GM10266 (cell line): Measurements from ENCODE around the gene AGBL1.
A peak's percentile ranks its signal among the peaks of the same experiment; 100 is the strongest.

Source experiments
- DNase-seq: peaks from one replicate; pipeline ENCODE4 v3.0.0; 2012; ENCODE audit errors: extremely low spot score
- TF ChIP-seq, protein P1 (sequence below): IDR thresholded peaks from 2 replicates; pipeline ENCODE4 v1.5.1; 2012; ENCODE audit warnings: mild to moderate bottlenecking, low read depth; ENCODE audit not compliant: control insufficient read depth, insufficient read depth; ENCODE audit errors: missing control alignments

AGBL1 gene

DNA sequence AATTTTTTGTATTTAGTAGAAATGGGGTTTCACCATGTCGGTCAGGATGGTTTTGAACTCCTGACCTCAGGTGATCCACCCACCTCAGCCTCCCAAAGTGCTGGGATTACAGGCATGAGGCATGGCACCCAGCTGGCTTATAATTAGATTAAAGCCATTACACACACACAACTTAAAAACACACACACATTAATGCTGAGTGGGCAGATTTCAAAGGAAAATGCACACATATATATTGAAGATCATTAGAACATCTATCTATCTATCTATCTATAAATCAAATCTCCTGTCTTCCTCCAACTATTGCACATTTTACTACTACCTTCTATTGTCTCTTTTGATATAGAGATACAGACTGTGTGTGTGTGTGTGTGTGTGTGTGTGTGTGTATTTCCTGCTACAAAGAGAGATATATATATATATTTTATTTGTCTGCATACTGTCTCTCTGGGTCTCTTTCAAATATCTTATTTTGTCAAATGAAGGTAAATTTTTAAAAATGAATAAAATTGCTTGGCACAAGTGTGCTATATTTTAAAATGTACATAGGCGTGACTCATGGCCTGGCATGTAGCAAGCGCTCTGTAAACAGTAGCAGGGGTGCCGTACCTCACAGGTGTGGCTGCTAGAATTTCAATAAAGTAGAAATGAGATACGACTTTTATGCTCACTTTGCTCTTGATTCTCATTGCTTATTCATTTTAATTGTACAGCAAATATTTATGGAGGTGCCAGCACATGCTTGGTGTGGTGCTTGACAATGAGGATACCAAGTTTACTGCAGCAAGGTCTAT, 655.8 kb downstream of the AGBL1 start:
- no peak for DNase-seq
- TF ChIP-seq, protein P1, sequence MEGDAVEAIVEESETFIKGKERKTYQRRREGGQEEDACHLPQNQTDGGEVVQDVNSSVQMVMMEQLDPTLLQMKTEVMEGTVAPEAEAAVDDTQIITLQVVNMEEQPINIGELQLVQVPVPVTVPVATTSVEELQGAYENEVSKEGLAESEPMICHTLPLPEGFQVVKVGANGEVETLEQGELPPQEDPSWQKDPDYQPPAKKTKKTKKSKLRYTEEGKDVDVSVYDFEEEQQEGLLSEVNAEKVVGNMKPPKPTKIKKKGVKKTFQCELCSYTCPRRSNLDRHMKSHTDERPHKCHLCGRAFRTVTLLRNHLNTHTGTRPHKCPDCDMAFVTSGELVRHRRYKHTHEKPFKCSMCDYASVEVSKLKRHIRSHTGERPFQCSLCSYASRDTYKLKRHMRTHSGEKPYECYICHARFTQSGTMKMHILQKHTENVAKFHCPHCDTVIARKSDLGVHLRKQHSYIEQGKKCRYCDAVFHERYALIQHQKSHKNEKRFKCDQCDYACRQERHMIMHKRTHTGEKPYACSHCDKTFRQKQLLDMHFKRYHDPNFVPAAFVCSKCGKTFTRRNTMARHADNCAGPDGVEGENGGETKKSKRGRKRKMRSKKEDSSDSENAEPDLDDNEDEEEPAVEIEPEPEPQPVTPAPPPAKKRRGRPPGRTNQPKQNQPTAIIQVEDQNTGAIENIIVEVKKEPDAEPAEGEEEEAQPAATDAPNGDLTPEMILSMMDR, result no peak

DNA sequence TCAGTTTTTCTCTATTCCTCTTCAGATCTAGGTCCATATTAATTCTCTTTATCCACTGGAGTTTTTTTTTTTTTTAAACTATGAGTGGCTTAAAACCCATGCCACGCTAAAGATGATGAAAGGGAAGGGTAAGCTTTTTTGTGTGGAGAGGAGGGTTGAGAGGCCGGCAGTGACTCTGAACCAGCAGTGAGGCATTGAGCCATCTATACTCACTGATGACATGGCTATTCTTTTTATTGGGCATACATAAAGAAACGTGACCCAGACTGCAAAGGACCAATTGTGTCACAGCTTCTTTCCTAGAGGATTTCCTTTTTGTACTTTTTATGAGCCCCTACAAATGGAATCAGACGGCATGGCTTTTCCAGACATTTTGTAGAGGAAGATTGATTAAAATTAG, 662.2 kb downstream of the AGBL1 start:
- TF ChIP-seq, protein P1, result no peak
- no peak for DNase-seq

DNA sequence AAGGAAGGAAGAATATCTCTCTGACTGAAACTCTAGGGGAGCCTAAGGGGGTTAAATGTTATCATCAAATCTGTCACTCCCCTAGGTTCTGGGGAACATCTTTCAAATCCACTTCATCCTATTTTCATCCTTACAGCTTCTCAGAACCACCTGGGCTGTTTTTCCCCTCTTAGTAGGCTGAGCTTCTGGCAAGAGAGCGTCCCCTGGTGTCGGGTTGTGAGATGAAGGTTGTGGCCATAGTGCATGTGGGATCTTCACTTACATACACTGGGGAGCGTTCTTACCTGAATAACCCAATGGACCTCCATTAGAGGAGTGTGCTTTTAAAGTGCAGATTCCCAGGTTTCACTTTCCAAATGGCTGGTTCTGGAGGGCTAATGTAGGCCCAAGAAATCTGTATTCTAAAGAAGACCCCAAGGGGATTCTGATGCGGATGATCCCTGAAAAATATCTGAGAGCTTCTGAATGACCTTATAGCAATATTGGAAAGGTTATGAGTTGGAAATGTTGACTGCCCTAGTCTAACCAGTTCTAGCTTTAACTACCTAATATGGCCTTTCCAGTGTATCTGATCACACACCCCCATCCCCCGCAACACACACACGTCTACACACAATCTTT, 663.7 kb downstream of the AGBL1 start:
- TF ChIP-seq, protein P1, result peak; percentile 44
- no peak for DNase-seq

- TF ChIP-seq, protein P1, result no peak
- no peak for DNase-seq
Measured at GRCh38 chr15:86744198-86744780, 664.6 kb downstream of the AGBL1 start.

DNA sequence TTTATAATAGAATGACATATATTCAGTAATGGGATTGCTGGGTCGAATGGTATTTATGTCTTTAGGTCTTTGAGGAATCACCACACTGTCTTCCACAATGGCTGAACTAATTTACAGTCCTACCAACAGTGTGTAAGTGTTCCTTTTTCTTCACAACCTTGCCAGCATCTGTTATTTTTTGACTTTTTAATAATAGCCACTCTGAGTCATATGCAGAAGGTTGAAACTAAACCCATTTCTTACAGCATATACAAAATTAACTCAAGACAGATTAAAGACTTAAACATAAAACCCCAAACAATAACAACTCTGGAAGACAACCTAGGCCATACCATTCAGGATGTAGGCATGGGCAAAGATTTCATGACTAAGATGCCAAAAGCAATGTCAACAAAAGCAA, 671.4 kb downstream of the AGBL1 start:
- TF ChIP-seq, protein P1, result no peak
- no peak for DNase-seq

DNA sequence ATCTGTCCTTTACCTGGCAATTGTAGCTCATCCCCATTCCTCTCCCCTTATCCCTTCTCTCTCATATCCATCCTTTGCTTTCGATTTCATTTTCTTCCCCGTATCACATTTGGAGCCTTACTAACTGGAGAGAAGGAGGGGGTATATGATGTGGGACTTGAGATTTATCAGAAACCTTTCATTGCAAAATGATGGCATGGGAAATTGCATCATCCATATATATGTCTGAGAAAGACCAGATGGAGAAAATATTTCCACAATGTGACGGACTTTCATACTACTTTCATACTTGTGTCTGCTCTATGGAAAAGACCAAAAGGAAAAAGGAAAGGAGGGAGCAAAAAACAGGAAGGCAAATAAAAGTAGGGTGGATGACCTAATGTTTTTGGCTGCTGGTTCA, 675.2 kb downstream of the AGBL1 start:
- TF ChIP-seq, protein P1, result no peak
- DNase-seq, result no peak

DNA sequence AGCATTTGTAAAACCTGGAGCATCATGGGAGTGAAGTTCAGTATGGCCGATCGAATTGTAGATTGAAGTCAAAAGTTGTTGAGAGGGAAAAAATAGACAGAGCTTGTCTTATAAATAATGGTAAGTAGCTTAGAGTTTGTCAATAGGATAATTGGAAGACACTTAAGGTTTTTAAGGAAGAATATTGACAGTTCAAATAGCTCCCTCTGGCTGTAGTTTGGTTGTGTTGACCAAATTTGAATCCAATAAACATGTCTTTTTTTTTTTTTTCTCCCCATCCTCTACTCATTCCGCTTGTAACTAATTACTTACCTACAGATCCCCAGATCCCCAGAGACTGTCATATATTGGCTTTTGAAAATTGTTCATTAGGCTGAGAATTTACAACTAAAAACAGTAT, 677.0 kb downstream of the AGBL1 start:
- no peak for DNase-seq
- TF ChIP-seq, protein P1, result no peak
